GM18498 (cell line): ENCODE results near the gene UNC5B.

ENCODE experiments used
- ATAC-seq: cut with Tn5 transposase; IDR thresholded peaks from one replicate; pipeline ENCODE4 v1.9.1; 2021; ENCODE audit warnings: mild to moderate bottlenecking, moderate library complexity; ENCODE audit not compliant: unreplicated experiment

The UNC5B gene

DNA sequence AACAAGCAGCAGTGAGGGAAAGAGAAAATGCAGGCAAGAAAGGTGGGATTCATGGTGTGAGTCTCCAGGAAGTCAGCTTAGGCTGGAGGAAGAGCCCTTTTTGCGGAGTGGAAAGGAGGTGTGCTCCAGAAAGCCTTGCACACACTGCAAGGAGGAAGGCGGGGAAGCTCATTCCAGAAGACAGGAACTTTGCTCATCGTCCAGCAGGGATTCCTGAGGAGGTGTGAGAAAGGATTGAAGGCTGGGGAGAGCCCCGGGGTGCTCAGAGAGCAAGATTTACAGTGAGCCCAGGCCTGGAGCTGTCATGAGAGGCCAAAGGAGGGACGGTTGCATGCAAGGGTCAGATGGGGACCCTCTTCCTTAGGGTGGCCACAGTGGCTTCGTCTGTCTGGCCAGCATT lies 124.3 kb downstream of the UNC5B start:
- ATAC-seq, result no peak

DNA sequence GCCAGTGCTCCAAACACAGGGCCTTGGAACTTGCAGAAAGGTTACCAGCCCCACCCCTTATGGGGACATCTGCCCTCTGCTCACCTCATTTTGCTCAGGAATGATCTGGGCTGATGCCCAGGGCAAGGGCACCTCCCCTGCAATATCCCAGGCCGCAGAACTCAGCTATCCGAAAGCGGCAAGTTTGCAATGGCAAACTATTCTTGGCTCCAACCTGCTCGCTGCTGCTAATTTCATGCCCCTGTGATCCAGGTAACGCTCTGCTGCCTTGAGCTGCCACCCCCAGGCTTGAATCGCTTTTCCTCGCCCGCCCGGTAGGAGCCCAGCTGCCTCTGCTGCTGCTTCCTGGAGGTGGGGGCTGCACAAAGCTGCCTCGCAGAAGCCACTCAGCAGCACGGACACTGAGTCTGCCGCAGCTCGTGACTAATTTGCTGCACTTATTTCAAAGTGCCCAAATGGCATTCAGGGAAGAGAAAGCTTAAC lies 124.9 kb downstream of the UNC5B start:
- ATAC-seq, result no peak

DNA sequence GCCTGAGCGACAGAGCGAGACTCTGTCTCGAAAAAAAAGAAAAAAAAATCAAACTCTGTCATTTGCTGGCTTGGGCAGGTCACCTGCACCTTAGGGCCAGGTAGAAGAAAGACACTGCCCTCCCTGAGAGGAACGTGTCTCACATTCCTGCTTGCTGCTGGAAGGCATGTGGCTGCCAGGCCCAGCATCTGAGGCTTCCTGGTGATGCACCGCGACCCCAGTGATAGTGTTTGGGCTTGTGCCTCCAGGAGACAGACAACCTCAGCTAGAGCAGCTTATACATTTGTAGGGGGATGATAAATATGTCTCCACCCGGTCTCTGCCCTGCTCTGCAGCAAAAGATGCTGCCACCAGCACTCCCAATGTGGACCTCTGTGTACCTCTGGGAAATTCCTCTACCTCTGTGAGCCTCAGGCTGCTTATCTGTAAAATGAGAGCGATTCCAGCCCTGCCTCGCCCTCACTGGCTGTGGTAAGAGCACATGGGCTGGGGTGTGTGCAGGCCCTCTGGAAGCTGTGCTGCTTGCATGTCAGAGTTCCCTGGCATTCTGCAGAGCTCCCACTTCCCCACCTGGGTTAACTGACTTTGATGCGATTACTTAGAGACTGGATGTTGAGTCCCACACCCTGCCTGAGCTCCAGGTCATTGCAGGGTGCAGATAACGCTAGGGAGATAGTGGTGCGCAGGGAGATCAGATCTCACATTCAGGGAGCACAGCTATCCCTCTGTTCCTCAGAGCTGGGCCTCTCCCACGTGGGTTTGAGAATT lies 126.5 kb downstream of the UNC5B start:
- ATAC-seq, result no peak

DNA sequence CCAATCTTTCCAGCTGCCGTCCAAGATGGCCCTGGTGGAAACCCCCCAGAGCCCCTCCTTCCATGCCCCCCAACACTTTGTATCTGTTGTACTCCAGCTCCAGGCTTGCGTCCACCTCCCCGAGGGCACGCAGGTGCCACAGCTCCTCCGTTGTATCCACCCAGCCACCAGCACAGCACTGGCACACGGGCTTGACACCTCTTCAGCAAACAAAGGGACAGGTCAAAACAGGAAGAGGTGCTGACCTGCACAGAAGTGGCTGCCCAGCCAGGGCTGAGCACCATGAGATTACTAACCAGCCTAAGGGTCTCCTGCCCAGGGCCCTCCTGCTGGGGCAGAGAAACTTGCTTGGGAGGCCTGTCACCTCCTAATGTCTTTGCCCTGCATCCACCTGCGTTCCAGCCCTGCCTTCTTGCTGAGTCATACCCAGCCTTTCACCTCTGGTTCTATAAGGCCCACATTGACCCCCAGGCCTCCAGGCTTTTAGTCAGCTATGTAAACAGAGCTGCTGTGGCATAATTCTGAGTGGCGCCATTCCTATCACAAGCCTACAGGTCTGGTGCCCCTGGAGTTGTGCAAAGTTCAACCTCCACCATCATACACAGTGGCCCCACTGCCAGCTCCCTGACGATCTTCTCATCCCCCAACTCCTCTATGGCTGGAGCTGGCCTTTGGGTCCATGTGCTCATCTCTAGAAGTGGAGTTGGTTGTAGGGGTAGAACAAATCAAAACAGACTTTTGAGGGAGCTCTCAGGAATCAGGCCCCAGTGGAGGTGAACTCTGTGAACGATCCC lies 127.6 kb downstream of the UNC5B start:
- no peak for ATAC-seq

DNA sequence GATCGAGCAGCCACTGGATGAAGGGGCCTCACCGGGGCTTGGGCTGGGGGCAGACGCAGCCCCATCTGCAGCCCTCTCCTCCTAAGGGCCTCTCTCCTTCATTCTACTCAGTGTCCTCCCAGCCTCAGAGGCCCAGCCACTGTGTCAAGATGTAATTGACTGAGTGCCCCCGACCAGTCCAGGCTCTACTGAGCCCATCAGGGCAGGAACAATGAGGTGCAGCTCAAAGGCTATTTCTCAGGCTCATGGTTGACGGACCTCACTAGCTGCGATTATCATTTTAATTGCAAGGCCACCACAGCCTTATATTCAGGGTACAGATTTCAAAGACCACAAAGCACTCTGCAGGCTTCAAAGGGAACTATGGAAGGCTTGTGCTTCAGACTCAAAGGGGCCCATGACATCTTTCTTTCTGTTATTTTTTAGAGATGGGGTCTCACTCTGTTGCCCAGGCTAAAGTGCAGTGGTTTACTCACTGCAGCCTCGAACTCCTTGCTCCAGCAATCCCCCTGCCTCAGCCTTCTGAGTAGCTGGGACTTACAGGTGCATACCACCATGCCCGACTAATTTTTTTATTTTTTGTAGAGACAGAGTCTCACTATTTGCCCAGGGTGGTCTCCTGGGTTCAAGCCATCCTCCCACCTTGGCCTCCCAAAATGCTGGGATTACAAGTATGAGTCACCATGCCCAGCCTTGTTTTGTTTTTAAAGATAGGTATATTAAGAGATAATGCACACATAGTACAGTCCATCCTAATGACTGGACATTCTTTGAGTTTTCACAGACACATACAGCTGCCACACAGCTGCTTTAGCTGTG lies 130.4 kb downstream of the UNC5B start:
- no peak for ATAC-seq

- ATAC-seq, result no peak
Measured at GRCh38 chr10:71343392-71343773, 131.0 kb downstream of the UNC5B start.

DNA sequence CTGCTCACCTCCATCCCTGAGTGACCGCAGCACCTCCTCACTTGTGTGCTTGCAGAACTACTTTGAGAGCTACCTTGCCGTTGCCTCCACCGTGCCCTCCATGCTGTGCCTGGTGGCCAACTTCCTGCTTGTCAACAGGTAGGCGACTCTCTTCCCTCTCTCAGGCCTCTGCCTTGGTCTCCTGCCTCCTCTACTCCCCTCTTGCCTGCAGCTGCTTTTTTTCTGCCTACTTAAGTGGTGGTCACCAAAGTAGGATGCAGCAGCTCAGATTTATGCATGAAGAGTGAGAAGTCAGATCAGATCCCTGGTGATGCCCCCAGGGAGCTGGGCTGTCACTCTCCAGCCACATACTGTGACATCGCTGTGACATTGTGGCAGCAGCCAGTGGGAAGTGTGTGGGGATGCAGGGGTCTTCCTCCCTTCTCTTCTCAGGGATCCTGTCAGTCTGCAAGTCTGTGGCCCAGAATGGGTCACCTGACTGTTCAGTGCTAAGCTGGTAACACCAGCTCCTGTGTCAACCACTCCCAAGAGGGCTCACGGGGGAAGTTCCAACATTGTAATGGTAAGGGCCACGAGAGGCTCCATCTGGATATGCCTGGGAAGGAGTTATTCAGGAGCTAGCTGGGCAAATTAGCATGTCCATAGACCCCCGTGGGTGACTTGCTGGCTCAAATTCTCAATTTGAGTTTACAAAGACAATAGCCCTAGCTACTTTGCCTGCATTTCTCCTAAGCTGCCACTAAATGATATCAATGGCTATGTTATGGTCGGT lies 132.0 kb downstream of the UNC5B start:
- ATAC-seq, result no peak

- no peak for ATAC-seq
Measured at GRCh38 chr10:71344993-71345480, 132.7 kb downstream of the UNC5B start.

GRCh38 chr10:71345694-71346093 lies 133.3 kb downstream of the UNC5B start:
- ATAC-seq, result no peak

- ATAC-seq, result no peak
Measured at GRCh38 chr10:71346731-71347130, 134.4 kb downstream of the UNC5B start.

DNA sequence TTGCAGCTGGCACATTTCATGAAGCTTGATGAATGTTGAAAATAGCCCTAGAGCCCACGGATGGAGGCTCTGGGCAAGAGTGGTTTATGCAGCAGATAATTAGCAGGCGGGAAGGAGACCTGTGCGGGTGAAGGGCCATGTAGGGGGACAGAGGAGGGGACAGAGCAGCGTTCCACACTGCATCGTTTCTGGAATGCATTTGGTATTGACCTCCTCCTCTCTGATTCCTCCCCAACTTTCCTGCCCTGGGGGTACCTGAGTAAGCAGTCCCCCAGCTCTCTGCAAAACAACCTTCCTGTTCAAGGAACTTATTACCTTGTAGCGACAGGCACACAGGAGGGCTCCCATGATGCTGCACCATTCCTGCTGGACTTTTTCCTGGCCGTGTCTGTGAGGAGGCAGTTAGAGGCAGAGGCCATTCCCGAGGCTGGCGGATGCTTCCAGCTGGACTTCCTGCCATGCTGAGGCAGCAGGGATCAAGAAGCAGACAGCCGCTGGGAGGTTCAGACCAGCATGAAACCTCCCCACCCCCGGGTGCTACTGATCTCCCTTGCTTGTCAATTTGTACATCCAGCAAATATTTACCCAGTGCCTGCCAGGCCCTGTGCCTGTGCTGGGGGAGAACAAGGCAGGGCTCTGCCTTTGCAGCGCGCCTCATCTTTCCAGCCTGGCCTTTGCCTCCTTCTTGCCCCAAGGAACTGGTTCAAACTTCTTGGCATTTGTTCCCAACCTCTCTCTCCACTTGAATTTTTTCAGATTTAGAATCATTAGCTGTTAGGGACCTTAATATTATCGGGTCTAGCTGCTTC lies 135.4 kb downstream of the UNC5B start:
- no peak for ATAC-seq

DNA sequence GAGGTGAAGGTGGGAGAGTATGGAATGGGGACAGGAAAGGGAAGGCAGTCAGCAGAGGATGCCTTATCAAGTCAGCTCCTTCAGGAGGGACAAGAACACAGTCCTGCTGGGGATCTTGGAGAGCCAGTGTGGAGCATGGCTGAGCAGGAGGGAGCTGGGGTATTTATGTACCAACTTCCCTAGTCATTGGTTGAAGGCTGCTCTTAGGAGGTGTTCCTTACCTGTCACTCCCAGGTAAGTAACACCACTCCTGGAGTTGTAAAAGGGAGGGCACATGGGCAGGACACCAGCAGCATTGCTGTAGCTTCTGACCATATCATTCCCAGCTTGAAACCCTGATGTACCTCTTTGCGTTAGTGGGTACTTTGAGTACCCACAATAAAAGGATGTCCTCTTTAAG lies 136.5 kb downstream of the UNC5B start:
- no peak for ATAC-seq

- ATAC-seq, result no peak
Measured at GRCh38 chr10:71349406-71349805, 137.0 kb downstream of the UNC5B start.

DNA sequence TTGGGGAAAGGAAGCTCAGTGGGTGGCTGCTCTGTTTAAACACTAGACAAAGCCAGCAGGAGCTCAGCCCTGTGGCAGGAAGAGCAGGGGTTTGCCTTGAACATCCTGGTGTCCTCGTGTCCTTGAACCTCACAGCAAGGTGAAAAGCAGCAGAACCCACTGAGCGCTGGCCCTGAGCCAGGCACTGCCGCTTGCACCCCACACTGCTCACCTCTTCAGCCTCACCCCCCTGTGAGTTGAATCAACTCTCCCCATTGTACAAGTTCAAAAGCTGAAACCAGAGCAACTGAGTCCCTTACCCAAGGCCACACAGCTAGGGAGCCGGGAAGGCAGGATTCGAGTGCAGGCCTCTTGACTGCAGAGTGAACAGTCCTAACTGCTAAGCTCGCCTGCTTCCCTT lies 138.7 kb downstream of the UNC5B start:
- ATAC-seq, result no peak

DNA sequence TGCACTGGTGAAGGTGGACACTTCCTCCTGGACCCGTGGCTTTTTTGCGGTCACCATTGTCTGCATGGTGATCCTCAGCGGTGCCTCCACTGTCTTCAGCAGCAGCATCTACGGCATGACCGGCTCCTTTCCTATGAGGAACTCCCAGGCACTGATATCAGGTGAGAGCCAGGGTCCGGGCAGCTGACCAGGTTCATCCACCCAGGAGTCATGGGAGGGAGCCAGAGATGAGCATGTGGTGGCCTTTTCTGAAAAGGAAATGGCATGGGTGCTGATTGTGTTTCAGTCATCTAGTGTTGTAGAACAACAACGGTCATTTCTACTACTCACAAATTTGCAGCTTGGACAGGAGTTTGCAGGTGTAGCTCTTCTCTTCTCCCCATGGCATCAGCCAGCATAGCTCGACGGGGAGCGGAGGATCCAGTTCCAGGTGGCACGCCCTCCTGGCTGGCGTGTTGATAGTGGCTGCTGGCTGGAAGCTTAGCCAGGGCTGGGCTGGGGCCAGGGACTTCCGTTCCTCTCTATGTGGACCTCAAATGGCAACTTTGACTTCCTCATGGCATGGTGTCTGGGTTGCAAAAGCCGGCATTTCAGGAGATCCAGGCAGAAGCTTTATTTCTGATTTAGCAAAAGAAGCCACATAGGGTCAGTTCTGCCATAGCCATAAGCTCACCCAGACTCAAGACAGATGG lies 139.4 kb downstream of the UNC5B start:
- no peak for ATAC-seq
